ENCODE results near the gene CHAT. TPM values are rescaled to one million over a fixed set of nuclear protein-coding genes. Genes with fewer than 3 reads are reported as not detected.
A peak's percentile ranks its signal among the peaks of the same experiment; 100 is the strongest.

CHAT gene
- total RNA-seq, 6 experiments from 2014 or later, result not detected

- Histone ChIP-seq H3K27ac (no peak overlapping the region), H3K9me3 (no peaks in the 10 kb centered on the region), H3K27me3 (no peaks in the 10 kb centered on the region), H3K4me3 (no peak overlapping the region), H3K36me3 (no peaks in the 10 kb centered on the region), H3K4me1 (no peaks in the 10 kb centered on the region)
- TF ChIP-seq POLR2A (IDR thresholded peaks at IDR 0.05) (no peak), CTCF (IDR thresholded peaks at IDR 0.05) (no peak)
- 37% methylated on average over 7 of the region's 8 CpGs for WGBS (ENCODE audit: insufficient coverage, low coverage, low lambda C conversion rate, missing lambda C conversion rate)
- DNase-seq (peak in 1 of 3 donors; percentile 7), ATAC-seq (no peak)
- intact Hi-C loops (cut with DNase I), result no loop called here
These were observed 36.3 kb downstream of the CHAT start for GRCh38 chr10:49649936-49650723.

DNA sequence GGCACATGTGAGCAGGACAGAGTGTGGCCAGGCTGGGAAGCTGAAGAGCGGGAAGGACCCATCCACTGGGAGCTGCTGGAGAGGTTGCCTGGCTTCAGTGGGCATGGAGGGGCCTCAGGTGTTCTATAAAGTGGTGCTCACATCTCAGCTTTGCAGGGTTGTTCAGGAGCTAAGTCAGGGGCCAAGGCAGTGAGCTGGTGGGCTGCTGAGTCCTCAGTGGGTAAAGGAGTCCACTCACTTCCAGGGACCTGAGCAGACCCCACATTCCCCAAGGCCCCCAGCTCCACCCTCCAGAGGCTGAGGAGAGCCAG lies 36.8 kb downstream of the CHAT start:
- H3K9me3 ChIP-seq, result no peaks in the 10 kb centered on the region
- ATAC-seq (no peak), DNase-seq (peak in 1 of 3 donors; percentile 28)
- H3K36me3 ChIP-seq, result no peaks in the 10 kb centered on the region
- WGBS (ENCODE audit: insufficient coverage, low coverage, low lambda C conversion rate, missing lambda C conversion rate), result no CpG with 5 or more reads among the region's 1 CpG
- no peak overlapping the region for H3K27ac ChIP-seq
- no peak overlapping the region for H3K4me3 ChIP-seq
- TF ChIP-seq CTCF (IDR thresholded peaks at IDR 0.05) (no peak), POLR2A (IDR thresholded peaks at IDR 0.05) (no peak)
- H3K4me1 ChIP-seq, result no peaks in the 10 kb centered on the region
- H3K27me3 ChIP-seq, result no peaks in the 10 kb centered on the region
- intact Hi-C loops (cut with DNase I), result no loop called here

- no peak overlapping the region for H3K27ac ChIP-seq
- WGBS (ENCODE audit: insufficient coverage, low coverage, low lambda C conversion rate, missing lambda C conversion rate), result 75% methylated on average over 10 of the region's 15 CpGs
- no peaks in the 10 kb centered on the region for H3K4me1 ChIP-seq
- H3K9me3 ChIP-seq, result no peaks in the 10 kb centered on the region
- intact Hi-C loops (cut with DNase I), result no loop called here
- H3K36me3 ChIP-seq, result no peaks in the 10 kb centered on the region
- no peak overlapping the region for H3K4me3 ChIP-seq
- ATAC-seq, result no peak
- H3K27me3 ChIP-seq, result no peaks in the 10 kb centered on the region
- peak in 1 of 3 donors; percentile 35 for DNase-seq
- TF ChIP-seq POLR2A (IDR thresholded peaks at IDR 0.05) (no peak), CTCF (IDR thresholded peaks at IDR 0.05) (no peak)
These were observed 37.4 kb downstream of the CHAT start for GRCh38 chr10:49651039-49651835.

DNA sequence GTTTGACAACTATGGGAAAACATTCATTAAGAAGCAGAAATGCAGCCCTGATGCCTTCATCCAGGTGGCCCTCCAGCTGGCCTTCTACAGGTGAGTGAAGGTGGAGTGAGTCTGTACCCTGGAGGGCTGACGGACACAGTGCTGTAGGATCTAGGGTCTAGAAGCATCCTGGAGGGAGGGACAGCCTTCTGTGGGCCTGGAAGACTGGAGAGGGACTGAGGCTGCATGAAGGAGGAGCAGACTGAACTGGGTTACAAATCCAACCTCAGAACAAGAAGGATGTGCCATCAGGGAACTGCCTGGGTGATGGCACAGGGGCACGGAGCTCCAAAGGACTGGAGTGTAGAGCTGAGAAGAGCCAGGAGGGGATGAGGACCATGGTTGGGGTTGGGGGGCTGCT lies 38.1 kb downstream of the CHAT start:
- intact Hi-C loops (cut with DNase I), result no loop called here
- H3K4me1 ChIP-seq, result no peaks in the 10 kb centered on the region
- ATAC-seq (no peak), DNase-seq (no peak)
- no peaks in the 10 kb centered on the region for H3K9me3 ChIP-seq
- TF ChIP-seq POLR2A (IDR thresholded peaks at IDR 0.05) (no peak), CTCF (IDR thresholded peaks at IDR 0.05) (no peak)
- no peaks in the 10 kb centered on the region for H3K36me3 ChIP-seq
- WGBS (ENCODE audit: insufficient coverage, low coverage, low lambda C conversion rate, missing lambda C conversion rate), result 33% methylated on average over 1 of the region's 2 CpGs
- no peaks in the 10 kb centered on the region for H3K27me3 ChIP-seq
- H3K4me3 ChIP-seq, result no peak overlapping the region
- H3K27ac ChIP-seq, result no peak overlapping the region

Data from right lobe of liver (tissue), 6 donors.